Activated T-helper 1 cell treated with Interleukin-2 at 50 U/mL for 16 hours (primary cell): ENCODE measurements around the gene ITGA7.

ENCODE experiments used
- DNase-seq: peaks from one replicate; pipeline ENCODE4 v3.0.0-alpha.2; 2020; ENCODE audit warnings: low read depth

The ITGA7 gene

GRCh38 chr12:55736076-55736475 lies 28.4 kb upstream of the ITGA7 start:
- no peak for DNase-seq

GRCh38 chr12:55734595-55734994 lies 26.9 kb upstream of the ITGA7 start:
- no peak for DNase-seq

- DNase-seq: no peak
Observed at GRCh38 chr12:55733858-55734257, 26.2 kb upstream of the ITGA7 start.

DNA sequence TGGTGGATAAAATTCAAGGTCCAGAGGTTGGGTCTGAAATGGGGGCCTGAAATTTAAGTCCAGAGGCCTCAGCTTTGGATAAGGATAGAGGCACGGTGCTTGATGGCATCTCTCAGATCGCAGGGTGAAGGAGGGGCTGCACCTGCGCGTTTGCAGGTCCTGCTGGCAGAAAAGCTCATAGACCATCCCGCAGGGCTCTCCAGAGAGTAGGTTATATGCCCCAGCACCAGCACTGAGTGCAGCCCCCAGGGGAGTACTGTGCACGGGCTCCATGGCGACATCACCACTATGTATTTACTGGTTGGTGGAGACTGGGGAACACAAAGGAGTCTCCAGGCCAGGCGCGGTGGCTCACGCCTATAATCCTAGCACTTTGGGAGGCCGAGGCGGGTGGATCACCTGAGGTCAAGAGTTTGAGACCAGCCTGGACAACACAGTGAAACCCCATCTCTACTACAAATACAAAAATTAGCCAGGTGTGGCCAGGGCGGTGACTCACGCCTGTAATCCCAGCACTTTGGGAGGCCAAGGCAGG lies 25.4 kb upstream of the ITGA7 start:
- DNase-seq: no peak

- no peak for DNase-seq
Observed at GRCh38 chr12:55732288-55732687, 24.6 kb upstream of the ITGA7 start.

DNA sequence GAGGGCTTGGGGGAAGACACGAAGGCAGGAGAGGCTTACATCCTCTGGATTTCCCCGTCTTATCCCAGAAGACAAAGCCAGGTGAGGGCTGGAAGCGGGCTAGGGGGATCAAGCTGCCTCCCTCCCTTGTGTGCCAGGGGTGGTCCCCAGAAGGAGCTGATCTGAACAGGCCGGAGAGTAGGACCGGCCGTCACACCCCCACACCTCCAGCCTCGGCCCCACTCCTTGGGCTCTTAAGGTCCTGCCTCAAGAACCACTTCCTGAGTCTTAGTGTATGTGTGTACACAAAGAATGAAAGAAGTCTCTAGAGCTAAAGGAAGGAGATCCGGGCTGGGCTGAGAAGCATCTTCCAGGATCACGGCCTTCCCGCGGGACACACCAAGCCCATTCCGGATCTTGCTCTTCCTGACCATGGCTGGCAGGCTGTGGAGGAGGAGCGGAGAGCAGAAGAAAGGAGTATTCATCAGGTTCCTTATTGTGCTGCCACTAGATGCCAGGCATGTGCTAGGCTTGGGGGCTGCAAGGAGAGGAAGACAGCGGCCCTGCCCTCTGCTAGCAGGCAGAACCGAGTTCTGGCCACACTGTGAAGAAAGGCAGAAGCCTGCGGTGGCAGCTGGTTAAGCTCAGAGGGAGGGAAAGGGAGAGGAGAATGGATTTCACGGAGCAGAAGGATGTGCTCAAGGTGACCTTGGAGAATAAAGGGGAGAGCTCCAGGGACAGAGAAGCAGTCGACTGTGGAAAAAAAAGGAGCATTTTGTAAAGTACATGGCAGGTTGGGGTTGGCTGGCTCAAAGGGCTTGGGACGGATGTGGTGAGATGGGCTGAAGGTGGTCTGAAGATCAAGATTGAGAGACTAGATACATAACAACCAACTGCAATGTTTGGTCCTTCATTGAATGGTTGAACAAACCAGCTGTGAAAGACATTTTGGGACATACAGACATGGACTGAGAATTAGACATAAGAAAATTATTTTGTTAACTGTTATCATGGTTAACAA lies 22.4 kb upstream of the ITGA7 start:
- no peak for DNase-seq

- peak; percentile 47 for DNase-seq
Observed at GRCh38 chr12:55728939-55729818, 21.5 kb upstream of the ITGA7 start, which contains the start of gene CD63. Gene CD63 (minus strand): TSS chr12:55729009. CDS start chr12:55728341, 668 bp downstream.

GRCh38 chr12:55728186-55728938 lies 20.7 kb upstream of the ITGA7 start:
- DNase-seq: no peak

GRCh38 chr12:55727643-55728185 lies 20.0 kb upstream of the ITGA7 start:
- DNase-seq: no peak

DNA sequence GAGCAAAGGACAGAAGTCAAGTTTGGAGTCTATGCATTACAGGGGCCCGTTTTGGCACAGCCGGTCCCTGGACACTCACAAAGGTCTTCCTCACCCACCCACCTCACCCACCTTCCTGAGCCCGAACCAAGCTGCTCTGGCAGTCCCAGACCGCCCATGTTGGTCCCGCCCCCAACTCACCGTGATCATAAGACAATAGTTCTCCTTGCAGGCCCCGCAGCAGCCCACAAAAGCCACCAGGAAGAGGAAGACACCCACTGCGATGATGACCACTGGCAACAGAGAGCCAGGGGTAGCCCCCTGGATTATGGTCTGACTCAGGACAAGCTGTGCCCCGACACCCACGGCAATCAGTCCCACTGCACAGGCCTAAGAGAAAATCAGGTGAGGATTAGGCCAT lies 19.3 kb upstream of the ITGA7 start:
- DNase-seq: no peak

DNA sequence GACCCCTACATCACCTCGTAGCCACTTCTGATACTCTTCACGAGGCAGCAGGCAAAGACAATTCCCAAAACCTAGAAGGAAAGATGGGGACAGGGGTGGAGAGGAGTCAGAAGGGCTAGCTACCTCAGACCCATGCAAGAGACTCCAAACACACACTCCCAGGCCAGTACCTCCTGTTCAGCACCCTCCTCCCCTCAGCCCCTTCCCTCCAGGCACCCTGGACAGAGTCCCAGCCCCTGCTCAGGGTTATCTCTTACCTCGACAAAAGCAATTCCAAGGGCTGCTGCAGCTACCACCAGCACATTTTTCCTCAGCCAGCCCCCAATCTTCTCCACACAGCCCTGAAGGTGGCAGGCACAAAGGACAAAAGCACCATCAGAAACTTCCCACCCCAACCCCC lies 17.9 kb upstream of the ITGA7 start:
- no peak for DNase-seq

DNA sequence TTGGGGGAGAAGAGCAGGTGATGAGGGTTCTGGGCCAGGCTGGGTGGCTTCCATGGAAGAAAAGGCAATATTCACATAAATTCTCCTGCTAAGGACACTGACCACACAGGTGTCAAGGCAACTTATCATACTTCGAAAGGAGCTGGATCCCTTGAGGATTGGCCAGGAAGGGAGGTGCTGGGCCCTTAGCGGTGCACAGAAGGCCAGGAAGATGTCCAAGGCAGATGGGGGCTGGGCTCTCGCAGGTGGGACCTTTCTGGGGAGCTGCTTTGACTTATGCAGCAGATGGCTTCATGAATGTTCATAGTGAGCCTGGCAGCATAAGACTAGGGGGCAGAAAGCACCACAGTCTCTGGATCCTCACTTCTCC lies 17.2 kb upstream of the ITGA7 start:
- DNase-seq: no peak

- DNase-seq: peak; percentile 47
Observed at GRCh38 chr12:55724226-55724939, 16.7 kb upstream of the ITGA7 start.

- DNase-seq: no peak
Observed at GRCh38 chr12:55723516-55724225, 16.0 kb upstream of the ITGA7 start.

- DNase-seq: no peak
Observed at GRCh38 chr12:55722948-55723347, 15.2 kb upstream of the ITGA7 start.

- DNase-seq: no peak
Observed at GRCh38 chr12:55721601-55722213, 14.0 kb upstream of the ITGA7 start.

DNA sequence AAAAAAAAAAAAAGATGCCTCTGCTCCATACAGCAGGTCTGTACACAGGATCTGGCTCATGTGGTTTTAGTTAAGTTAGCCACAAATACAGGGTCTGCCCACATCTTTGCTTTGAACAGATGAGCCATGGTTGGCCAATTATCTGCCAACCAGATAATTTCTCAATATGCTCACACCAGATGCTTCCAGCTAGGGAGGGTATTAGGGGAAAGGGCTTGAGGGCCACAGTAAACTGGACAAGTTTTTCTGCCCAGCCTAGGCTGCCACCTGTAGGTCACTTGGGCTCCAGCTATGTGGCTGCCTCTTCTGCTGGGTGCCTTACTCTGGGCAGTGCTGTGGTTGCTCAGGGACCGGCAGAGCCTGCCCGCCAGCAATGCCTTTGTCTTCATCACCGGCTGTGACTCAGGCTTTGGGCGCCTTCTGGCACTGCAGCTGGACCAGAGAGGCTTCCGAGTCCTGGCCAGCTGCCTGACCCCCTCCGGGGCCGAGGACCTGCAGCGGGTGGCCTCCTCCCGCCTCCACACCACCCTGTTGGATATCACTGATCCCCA lies 13.3 kb upstream of the ITGA7 start:
- DNase-seq: no peak

DNA sequence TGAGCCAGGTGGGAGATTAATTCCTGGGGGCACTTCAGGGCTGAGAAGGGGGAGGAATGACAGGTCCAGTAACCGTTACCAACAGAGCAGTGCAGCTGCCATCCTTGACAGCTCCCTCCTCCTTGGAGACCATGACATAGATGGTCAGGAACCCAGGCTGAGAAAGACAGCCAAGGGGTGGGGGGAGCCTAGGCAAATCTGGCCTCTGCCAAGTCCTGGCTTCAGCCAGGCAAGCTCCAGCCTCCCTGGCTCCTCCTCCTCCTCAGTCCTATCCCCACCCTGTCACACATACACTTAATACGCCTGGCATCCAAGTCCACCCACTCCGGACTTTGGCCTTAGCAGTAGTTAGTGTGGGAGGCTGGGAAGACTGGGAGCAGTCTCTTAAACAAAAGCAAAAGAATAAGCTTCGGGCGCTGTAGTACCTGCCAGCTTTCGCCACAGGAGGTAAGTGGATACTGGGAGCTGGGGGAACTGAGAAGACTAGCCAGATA lies 12.4 kb upstream of the ITGA7 start, which contains the start of gene RDH5:
RDH5 (plus strand) TSS at position 323 of the 494 bp plus-strand sequence. CDS start 792 bp downstream, outside the sequence.
- DNase-seq: no peak

- DNase-seq: no peak
Observed at GRCh38 chr12:55719371-55719770, 11.7 kb upstream of the ITGA7 start.
